GM12872 (cell line): ENCODE data around the gene HERC3.

Experiments used
- CTCF ChIP-seq: IDR thresholded peaks from 3 replicates; pipeline ENCODE4 v1.5.1; 2011; ENCODE audit warnings: low read depth, mild to moderate bottlenecking, low read length, moderate library complexity; ENCODE audit not compliant: insufficient read depth

Gene HERC3

GRCh38 chr4:88731381-88731780 is 139.1 kb downstream of the HERC3 start:
- no peak for TF ChIP-seq CTCF

GRCh38 chr4:88732714-88733368 is 140.6 kb downstream of the HERC3 start:
- no peak for TF ChIP-seq CTCF

DNA sequence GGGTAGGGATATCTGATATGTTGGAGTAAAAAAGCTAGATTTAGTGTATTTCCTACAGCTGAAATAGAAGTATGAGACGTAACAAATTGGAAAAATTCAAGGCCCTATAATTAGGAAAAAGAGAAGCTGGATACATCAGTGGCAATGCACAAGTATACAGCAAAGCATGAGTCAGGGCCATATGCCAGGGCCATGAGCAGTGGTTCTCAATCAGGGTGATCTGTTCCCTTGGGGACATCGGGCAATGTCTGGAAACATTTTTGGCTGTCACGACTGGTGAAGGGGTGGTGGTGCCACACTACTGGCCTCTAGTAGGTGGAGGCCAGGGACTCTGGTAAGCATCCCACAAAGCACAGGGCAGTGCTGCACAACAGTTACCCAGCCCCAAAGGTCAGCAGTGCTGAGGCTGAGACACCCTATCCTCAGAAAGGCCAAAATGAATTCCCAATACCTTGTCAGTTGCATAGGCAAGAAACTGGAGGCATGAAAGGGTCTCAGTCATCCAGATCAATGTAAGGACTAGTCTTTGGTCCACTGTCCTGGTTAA is 142.2 kb downstream of the HERC3 start:
- no peak for TF ChIP-seq CTCF

DNA sequence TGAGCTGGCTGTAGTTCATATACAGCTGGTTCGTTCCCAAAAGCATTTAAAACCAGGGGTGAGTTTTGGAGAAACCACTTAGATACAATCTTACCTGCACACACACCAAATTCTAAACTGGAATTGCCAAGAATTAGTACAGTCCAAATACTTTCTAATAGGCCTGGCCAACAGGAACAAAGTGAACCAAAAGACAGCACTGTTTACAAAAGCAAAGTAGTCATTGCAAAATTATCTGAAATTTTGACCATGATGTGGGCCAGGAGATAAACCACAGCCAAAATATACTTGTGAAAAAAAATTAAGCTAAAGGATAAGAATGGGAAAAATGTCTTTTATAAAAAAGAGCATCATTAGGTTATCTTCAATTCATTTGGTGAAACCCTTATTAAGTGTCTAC is 143.3 kb downstream of the HERC3 start:
- TF ChIP-seq CTCF = no peak

DNA sequence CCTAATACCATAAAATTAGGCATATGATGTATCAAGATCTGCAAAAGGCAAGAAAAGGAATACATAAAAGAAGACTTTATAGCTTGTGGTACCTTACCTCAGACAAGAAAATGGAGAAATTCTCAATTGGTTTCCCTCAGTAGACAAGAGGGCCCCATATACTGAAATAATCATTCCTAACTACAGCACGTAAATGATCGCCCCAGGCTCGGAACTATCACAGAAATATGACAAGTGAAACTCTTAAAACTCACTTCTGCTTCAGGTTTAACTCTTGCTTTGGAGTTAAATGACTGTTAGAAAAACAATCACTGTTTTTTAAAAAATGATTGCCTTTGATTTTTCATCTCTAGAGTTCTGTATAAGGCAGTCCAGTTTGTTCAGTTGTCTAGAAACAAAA is 144.0 kb downstream of the HERC3 start:
- no peak for TF ChIP-seq CTCF

- no peak for TF ChIP-seq CTCF
Observed at GRCh38 chr4:88737307-88737941, 145.1 kb downstream of the HERC3 start.

GRCh38 chr4:88738180-88738579 is 145.9 kb downstream of the HERC3 start:
- no peak for TF ChIP-seq CTCF
